ENCODE results near the gene FOXD4L4. TPM values are rescaled to one million over a fixed set of nuclear protein-coding genes. Genes with fewer than 3 reads are reported as not detected.

Gene FOXD4L4
- under 1 TPM; 0.15 to 0.19 TPM for total RNA-seq

DNA sequence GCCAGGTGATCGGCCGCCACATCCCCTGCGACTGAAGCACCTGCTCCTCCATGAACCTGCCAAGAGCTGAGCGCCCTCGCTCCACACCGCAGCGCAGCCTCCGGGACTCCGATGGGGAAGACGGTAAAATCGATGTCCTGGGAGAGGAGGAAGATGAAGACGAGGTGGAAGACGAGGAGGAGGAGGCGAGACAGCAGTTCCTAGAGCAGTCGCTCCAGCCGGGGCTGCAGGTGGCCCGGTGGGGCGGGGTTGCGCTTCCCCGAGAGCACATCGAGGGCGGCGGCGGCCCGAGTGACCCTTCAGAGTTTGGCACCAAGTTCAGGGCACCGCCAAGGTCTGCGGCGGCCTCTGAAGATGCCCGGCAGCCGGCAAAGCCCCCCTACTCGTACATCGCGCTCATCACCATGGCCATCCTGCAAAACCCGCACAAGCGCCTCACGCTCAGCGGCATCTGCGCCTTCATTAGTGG, at the start of gene FOXD4L4:
TSS of gene FOXD4L4 (plus strand) at position 51 of the 469 bp plus-strand sequence. CDS start at position 51, 0 bp downstream.

Other genes with a start within 250 kb of the FOXD4L4 start
- gene ZNG1E, start 61.2 kb upstream of the FOXD4L4 start, total RNA-seq, result 10 to 100 TPM; 30.1 to 31.1 TPM